H7 (cell line): ENCODE results near the gene TMEM72. TPM values are rescaled to one million over a fixed set of nuclear protein-coding genes. Genes with fewer than 3 reads are reported as not detected.

ENCODE experiments used
- DNase-seq: peaks from one replicate; pipeline ENCODE4 v3.0.0; 2012
- H3K27me3 ChIP-seq: 2 replicates; pipeline ENCODE4 v1.6.0; 2011; ENCODE audit warnings: mild to moderate bottlenecking, low read length; ENCODE audit not compliant: control insufficient read depth, insufficient read depth
- H3K36me3 ChIP-seq: replicated peaks from 2 replicates; pipeline ENCODE4 v1.5.1; 2011; ENCODE audit warnings: low read length; ENCODE audit not compliant: control insufficient read depth, insufficient read depth
- H3K4me3 ChIP-seq: 2 replicates; pipeline ENCODE4 v1.5.1; 2011; ENCODE audit warnings: low read depth, mild to moderate bottlenecking, control low read depth, low read length, moderate library complexity; ENCODE audit not compliant: insufficient read depth
- total RNA-seq: library from RNA; depleted of rRNA; stranded (reverse); fragments of >200 nt; shearing (Covaris generic); gene quantifications from 2 replicates; pipeline ENCODE4 v1.2.3, GENCODE V29; 2014

Gene TMEM72
- total RNA-seq, 1 experiment from 2014 or later: not detected

- peak; percentile 11 for DNase-seq
- H3K36me3 ChIP-seq: no peaks in the 10 kb centered on the region
- peak overlapping the region; percentile 74 for H3K4me3 ChIP-seq
- peaks cover 5% of the 10 kb centered on the region for H3K27me3 ChIP-seq
Observed at GRCh38 chr10:44958196-44958897, 47.2 kb downstream of the TMEM72 start.

- peak; percentile 31 for DNase-seq
- H3K27me3 ChIP-seq: peaks cover 5% of the 10 kb centered on the region
- H3K36me3 ChIP-seq: no peaks in the 10 kb centered on the region
- peak overlapping the region; percentile 74 for H3K4me3 ChIP-seq
Observed at GRCh38 chr10:44958898-44959246, 47.7 kb downstream of the TMEM72 start.

- Histone ChIP-seq H3K36me3 (no peaks in the 10 kb centered on the region), H3K4me3 (peak within 1 kb of the TSS; percentile 74), H3K27me3 (peaks cover 5% of the 10 kb centered on the region)
- peak; percentile 99 for DNase-seq
Observed at GRCh38 chr10:44959247-44960087, 48.3 kb downstream of the TMEM72 start, which contains the start of gene RASSF4. RASSF4 (plus strand) TSS chr10:44959802; CDS start chr10:44970203, 10,401 bp downstream.

GRCh38 chr10:44960088-44960460, 48.9 kb downstream of the TMEM72 start:
- Histone ChIP-seq H3K36me3 (no peaks in the 10 kb centered on the region), H3K4me3 (peak overlapping the region; percentile 67), H3K27me3 (peaks cover 5% of the 10 kb centered on the region)
- DNase-seq: peak; percentile 60

- Histone ChIP-seq H3K27me3 (peaks cover 5% of the 10 kb centered on the region), H3K4me3 (no peak overlapping the region), H3K36me3 (no peaks in the 10 kb centered on the region)
- peak; percentile 18 for DNase-seq
Observed at GRCh38 chr10:44960482-44961229, 49.5 kb downstream of the TMEM72 start.

GRCh38 chr10:44961230-44961571, 50.1 kb downstream of the TMEM72 start:
- Histone ChIP-seq H3K4me3 (no peak overlapping the region), H3K36me3 (no peaks in the 10 kb centered on the region), H3K27me3 (peaks cover 5% of the 10 kb centered on the region)
- peak; percentile 28 for DNase-seq

- Histone ChIP-seq H3K4me3 (no peak overlapping the region), H3K36me3 (no peaks in the 10 kb centered on the region), H3K27me3 (peaks cover 5% of the 10 kb centered on the region)
- no peak for DNase-seq
Observed at GRCh38 chr10:44961931-44962750, 51.0 kb downstream of the TMEM72 start.

- H3K36me3 ChIP-seq: no peaks in the 10 kb centered on the region
- peak; percentile 73 for DNase-seq
- H3K27me3 ChIP-seq: peaks cover 5% of the 10 kb centered on the region
- H3K4me3 ChIP-seq: no peak overlapping the region
Observed at GRCh38 chr10:44962870-44963738, 52.0 kb downstream of the TMEM72 start.

GRCh38 chr10:44963772-44964633, 52.9 kb downstream of the TMEM72 start:
- no peak overlapping the region for H3K4me3 ChIP-seq
- no peaks in the 10 kb centered on the region for H3K36me3 ChIP-seq
- peak; percentile 49 for DNase-seq

GRCh38 chr10:44965104-44965503, 54.0 kb downstream of the TMEM72 start:
- Histone ChIP-seq H3K36me3 (no peaks in the 10 kb centered on the region), H3K4me3 (no peak overlapping the region)

More at GRCh38 chr10:44963772-44964633, 52.9 kb downstream of the TMEM72 start:
- H3K27me3 ChIP-seq: peaks cover 5% of the 10 kb centered on the region

GRCh38 chr10:44965651-44966097, 54.5 kb downstream of the TMEM72 start:
- H3K36me3 ChIP-seq: no peaks in the 10 kb centered on the region; the same call in 1 of the 2 replicates
- no peak overlapping the region for H3K4me3 ChIP-seq
- DNase-seq: peak; percentile 13
- H3K27me3 ChIP-seq: no peaks in the 10 kb centered on the region

More at GRCh38 chr10:44965104-44965503, 54.0 kb downstream of the TMEM72 start:
- peaks cover 3% of the 10 kb centered on the region for H3K27me3 ChIP-seq
- DNase-seq: peak; percentile 45

- DNase-seq: no peak
- no peaks in the 10 kb centered on the region; the same call in 1 of the 2 replicates for H3K36me3 ChIP-seq
- H3K27me3 ChIP-seq: no peaks in the 10 kb centered on the region
- no peak overlapping the region for H3K4me3 ChIP-seq
Observed at GRCh38 chr10:44966129-44966815, 55.1 kb downstream of the TMEM72 start.
